Upper lobe of right lung (tissue), 1 donor: ENCODE measurements around the gene CTR9. TPM values are rescaled to one million over a fixed set of nuclear protein-coding genes. Genes with fewer than 3 reads are reported as not detected.

Experiments used
- ATAC-seq: fragments of 200-7000 bp; cut with Tn5 transposase; one replicate; pipeline ENCODE4 v1.9.1; 2020; ENCODE audit warnings: mild to moderate bottlenecking, moderate library complexity
- DNase-seq: peaks from one replicate; pipeline ENCODE4 v3.0.0-alpha.2; 2020
- H3K27ac ChIP-seq: fragments of 200-600 bp; one replicate; pipeline ENCODE4 v1.8.0; 2022
- H3K27me3 ChIP-seq: fragments of 200-600 bp; one replicate; pipeline ENCODE4 v1.8.0; 2022; ENCODE audit warnings: mild to moderate bottlenecking
- H3K36me3 ChIP-seq: fragments of 200-600 bp; one replicate; pipeline ENCODE4 v1.8.0; 2022
- H3K4me1 ChIP-seq: fragments of 200-600 bp; one replicate; pipeline ENCODE4 v1.8.0; 2022
- H3K4me3 ChIP-seq: fragments of 200-600 bp; one replicate; pipeline ENCODE4 v1.8.0; 2022; ENCODE audit warnings: mild to moderate bottlenecking
- H3K9me3 ChIP-seq: fragments of 200-600 bp; one replicate; pipeline ENCODE4 v1.8.0; 2022
- CTCF ChIP-seq: fragments of 200-600 bp; IDR thresholded peaks from one replicate; pipeline ENCODE4 v1.8.0; 2022; ENCODE audit warnings: antibody characterized with exemption
- intact Hi-C: fragments of 100-400 bp; cut with DNase I; formaldehyde crosslinking; loops from one replicate; pipeline ENCODE4 v1.11.0; 2022
- total RNA-seq: library from RNA; stranded (reverse); fragmentation: NEBNext Ultra II Directional; extraction: Animal tissue kit (Norgen Biotek cat#: 25700); gene quantifications from one replicate; pipeline ENCODE4 v1.2.1, GENCODE V29; 2021
- donor health status: DM: no; HTN: yes; CAD: no; lungs with severe emphysema.

Gene CTR9
- total RNA-seq, 1 donor from 2014 or later, result 31.3 TPM

GRCh38 chr11:10806206-10806605, 55.2 kb downstream of the CTR9 start:
- H3K36me3 ChIP-seq, result peaks cover 63% of the 10 kb centered on the region
- H3K4me3 ChIP-seq, result peak overlapping the region; percentile 92
- H3K27me3 ChIP-seq, result no peaks in the 10 kb centered on the region
- H3K27ac ChIP-seq, result peak overlapping the region; percentile 6
- no peaks in the 10 kb centered on the region for H3K9me3 ChIP-seq
- intact Hi-C loops, result no loop called here
- TF ChIP-seq CTCF, result no peak
- DNase-seq, result no peak
- peaks cover 42% of the 10 kb centered on the region for H3K4me1 ChIP-seq
- ATAC-seq, result no peak

- Histone ChIP-seq H3K36me3 (peaks cover 48% of the 10 kb centered on the region), H3K4me1 (peaks cover 42% of the 10 kb centered on the region), H3K4me3 (peak overlapping the region; percentile 92), H3K27ac (peak overlapping the region; percentile 99), H3K9me3 (no peaks in the 10 kb centered on the region), H3K27me3 (no peaks in the 10 kb centered on the region)
- TF ChIP-seq CTCF, result no peak
- DNase-seq, result peak; percentile 86
- intact Hi-C loops, result loop anchor here (2.0 kb wide), 1 partner anchor 51 kb away; the partner anchor contains the start of gene ZBED5
- ATAC-seq, result peak; percentile 49
These were observed 56.6 kb downstream of the CTR9 start for GRCh38 chr11:10807493-10808234.

GRCh38 chr11:10808235-10808552, 57.1 kb downstream of the CTR9 start:
- Histone ChIP-seq H3K36me3 (peaks cover 43% of the 10 kb centered on the region), H3K27ac (peak overlapping the region; percentile 99), H3K27me3 (no peaks in the 10 kb centered on the region), H3K4me1 (peaks cover 42% of the 10 kb centered on the region), H3K4me3 (peak overlapping the region; percentile 92), H3K9me3 (no peaks in the 10 kb centered on the region)
- no peak for ATAC-seq
- intact Hi-C loops, result loop anchor here (2.0 kb wide), 1 partner anchor 51 kb away; the partner anchor contains the start of gene ZBED5
- no peak for DNase-seq
- TF ChIP-seq CTCF, result no peak

- DNase-seq (peak; percentile 99), ATAC-seq (peak; percentile 97)
- TF ChIP-seq CTCF, result no peak
- peak within 1 kb of the TSS; percentile 99 for H3K27ac ChIP-seq
- intact Hi-C loops, result loop anchor here (2.0 kb wide), 1 partner anchor 50 kb away; the partner anchor contains the start of gene ZBED5
- no peaks in the 10 kb centered on the region for H3K9me3 ChIP-seq
- H3K4me1 ChIP-seq, result peaks cover 37% of the 10 kb centered on the region
- H3K4me3 ChIP-seq, result peak within 1 kb of the TSS; percentile 92
- H3K36me3 ChIP-seq, result peaks cover 37% of the 10 kb centered on the region
- H3K27me3 ChIP-seq, result no peaks in the 10 kb centered on the region
These were observed 57.7 kb downstream of the CTR9 start, which contains the start of gene EIF4G2 for GRCh38 chr11:10808553-10809372. TSS of gene EIF4G2 (minus strand) at chr11:10808926.

- Histone ChIP-seq H3K4me1 (peaks cover 35% of the 10 kb centered on the region), H3K36me3 (peaks cover 29% of the 10 kb centered on the region), H3K9me3 (no peaks in the 10 kb centered on the region), H3K27ac (peak overlapping the region; percentile 99), H3K27me3 (no peaks in the 10 kb centered on the region), H3K4me3 (peak overlapping the region; percentile 92)
- TF ChIP-seq CTCF, result no peak
- intact Hi-C loops, result loop anchor here (2.0 kb wide), 1 partner anchor 49 kb away; the partner anchor contains the start of gene ZBED5
- ATAC-seq, result peak; percentile 43
- no peak for DNase-seq
These were observed 58.5 kb downstream of the CTR9 start for GRCh38 chr11:10809373-10810160.
